Mesendoderm (in vitro differentiated cells): ENCODE results near the gene SETD6. TPM values are rescaled to one million over a fixed set of nuclear protein-coding genes. Genes with fewer than 3 reads are reported as not detected.

Experiments used
- DNase-seq: peaks from one replicate; pipeline ENCODE4 v3.0.0; 2013
- H2AK5ac ChIP-seq: 2 replicates; pipeline ENCODE4 v1.6.1; 2013; ENCODE audit warnings: low read length, inconsistent platforms
- H2BK120ac ChIP-seq: 2 replicates; pipeline ENCODE4 v1.6.1; 2013; ENCODE audit warnings: low read depth, mild to moderate bottlenecking, low read length, moderate library complexity, mixed read lengths
- H2BK15ac ChIP-seq: replicated peaks from 2 replicates; pipeline ENCODE4 v1.6.1; 2013; ENCODE audit warnings: low read depth, mild to moderate bottlenecking, moderate library complexity
- H2BK5ac ChIP-seq: 2 replicates; pipeline ENCODE4 v1.6.1; 2013; ENCODE audit warnings: low read length, inconsistent platforms
- H3K18ac ChIP-seq: 2 replicates; pipeline ENCODE4 v1.6.1; 2013; ENCODE audit warnings: mild to moderate bottlenecking, low read length, mixed read lengths
- H3K23ac ChIP-seq: one replicate; pipeline ENCODE4 v1.6.1; 2013; ENCODE audit warnings: low read length
- H3K27ac ChIP-seq: 2 replicates; pipeline ENCODE4 v1.5.1; 2013; ENCODE audit warnings: low read depth, mild to moderate bottlenecking, inconsistent platforms, low read length, moderate library complexity
- H3K27me3 ChIP-seq: 2 replicates; pipeline ENCODE4 v1.6.1; 2013; ENCODE audit warnings: low read length, control low read depth, mild to moderate bottlenecking, inconsistent platforms; ENCODE audit not compliant: insufficient read depth, poor library complexity
- H3K36me3 ChIP-seq: 2 replicates; pipeline ENCODE4 v1.6.1; 2013; ENCODE audit warnings: low read length, inconsistent platforms; ENCODE audit not compliant: control insufficient read depth, insufficient read depth
- H3K4ac ChIP-seq: one replicate; pipeline ENCODE4 v1.6.1; 2013; ENCODE audit warnings: low read depth, mild to moderate bottlenecking, low read length, moderate library complexity
- H3K4me1 ChIP-seq: 2 replicates; pipeline ENCODE4 v1.6.1; 2013; ENCODE audit warnings: low read depth, low read length, inconsistent platforms; ENCODE audit not compliant: control insufficient read depth
- H3K4me2 ChIP-seq: 2 replicates; pipeline ENCODE4 v1.6.1; 2013; ENCODE audit warnings: low read length
- H3K4me3 ChIP-seq: 2 replicates; pipeline ENCODE4 v1.5.1; 2013; ENCODE audit warnings: mild to moderate bottlenecking, low read length
- H3K56ac ChIP-seq: one replicate; pipeline ENCODE4 v1.6.1; 2013; ENCODE audit warnings: low read length
- H3K79me1 ChIP-seq: 2 replicates; pipeline ENCODE4 v1.6.1; 2013; ENCODE audit warnings: low read length, inconsistent platforms
- H3K79me2 ChIP-seq: 2 replicates; pipeline ENCODE4 v1.6.1; 2013; ENCODE audit warnings: mild to moderate bottlenecking, low read length; ENCODE audit not compliant: control insufficient read depth, insufficient read depth
- H3K9ac ChIP-seq: 2 replicates; pipeline ENCODE4 v1.6.1; 2013; ENCODE audit warnings: low read length, inconsistent platforms
- H4K5ac ChIP-seq: one replicate; pipeline ENCODE4 v1.6.1; 2013; ENCODE audit warnings: low read length
- H4K8ac ChIP-seq: one replicate; pipeline ENCODE4 v1.6.1; 2013; ENCODE audit warnings: low read depth, mild to moderate bottlenecking, control low read depth, low read length, moderate library complexity
- WGBS: extraction: QIAGEN DNeasy Blood & Tissue Kit; methylation state at CpG from one replicate; pipeline ENCODE4 v1.1.7; 2013; ENCODE audit warnings: low lambda C conversion rate, missing lambda C conversion rate; ENCODE audit not compliant: insufficient coverage; ENCODE audit errors: extremely low coverage; 5-methylcytosine and 5-hydroxymethylcytosine counted together
- polyA plus RNA-seq, 2 experiments: library from polyadenylated mRNA; stranded (reverse); fragments of 200-250 nt; gene quantifications; one replicate each; pipeline ENCODE4 v1.2.3, GENCODE V29; 2013

The SETD6 gene
- 24.0 TPM for polyA plus RNA-seq (2013, experiment 1 of 2)
- 25.0 TPM for polyA plus RNA-seq (2013, experiment 2 of 2)

- H2BK15ac ChIP-seq: no peak within 1 kb of the TSS
- H3K27ac ChIP-seq: peak within 1 kb of the TSS; percentile 13
Observed at GRCh38 chr16:58515125-58515870, at the start of gene SETD6. SETD6 (plus strand) TSS chr16:58515517; CDS start chr16:58515538, 21 bp downstream.

DNA sequence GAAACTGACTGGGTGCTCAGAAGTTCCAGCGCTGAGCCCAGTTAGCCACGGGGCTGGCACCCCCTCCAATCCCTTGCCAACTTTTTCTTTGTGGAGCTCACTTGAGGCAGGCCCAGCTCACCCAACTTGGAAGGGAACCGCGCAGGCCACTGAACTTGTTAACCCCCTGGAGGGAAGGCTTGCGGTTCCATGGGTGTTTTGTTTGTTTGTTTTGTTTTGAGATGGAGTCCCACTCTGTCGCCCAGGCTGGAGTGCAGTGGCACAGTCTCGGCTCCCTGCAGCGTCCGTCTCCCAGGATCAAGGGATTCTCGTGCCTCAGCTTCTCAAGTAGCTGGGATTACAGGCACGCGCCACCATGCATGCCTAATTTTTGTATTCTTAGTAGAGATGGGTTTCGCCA is 49.5 kb upstream of the SETD6 start:
- no peak overlapping the region for H4K5ac ChIP-seq
- H3K36me3 ChIP-seq: no peaks in the 10 kb centered on the region
- no peaks in the 10 kb centered on the region for H3K79me2 ChIP-seq
- H2BK120ac ChIP-seq: no peak overlapping the region
- H3K4me2 ChIP-seq: no peak overlapping the region
- no peak overlapping the region for H3K18ac ChIP-seq
- H4K8ac ChIP-seq: no peak overlapping the region
- no peak overlapping the region for H2BK15ac ChIP-seq
- H3K56ac ChIP-seq: no peak overlapping the region
- H3K79me1 ChIP-seq: no peaks in the 10 kb centered on the region
- H2BK5ac ChIP-seq: no peak overlapping the region
- H2AK5ac ChIP-seq: no peak overlapping the region
- peaks cover 9% of the 10 kb centered on the region for H3K27me3 ChIP-seq
- no peak overlapping the region for H3K27ac ChIP-seq
- no peak overlapping the region for H3K9ac ChIP-seq
- DNase-seq: no peak
- H3K4ac ChIP-seq: no peak overlapping the region
- no CpG with 5 or more reads among the region's 13 CpGs for WGBS
- no peaks in the 10 kb centered on the region for H3K4me1 ChIP-seq
- no peak overlapping the region for H3K23ac ChIP-seq
- no peak overlapping the region for H3K4me3 ChIP-seq

More at GRCh38 chr16:58515125-58515870, at the start of gene SETD6:
- Histone ChIP-seq H3K56ac (peak within 1 kb of the TSS; percentile 92), H3K9ac (peak within 1 kb of the TSS; percentile 90), H3K4me3 (peak within 1 kb of the TSS; percentile 78), H4K8ac (no peak within 1 kb of the TSS), H2BK5ac (no peak within 1 kb of the TSS), H3K4me1 (no peaks in the 10 kb centered on the region), H3K36me3 (peaks cover 17% of the 10 kb centered on the region), H3K18ac (peak within 1 kb of the TSS; percentile 44), H3K27me3 (no peaks in the 10 kb centered on the region), H3K4ac (peak within 1 kb of the TSS; percentile 25), H2AK5ac (no peak within 1 kb of the TSS), H3K79me2 (peaks cover 6% of the 10 kb centered on the region), H2BK120ac (no peak within 1 kb of the TSS), H3K79me1 (peaks cover 10% of the 10 kb centered on the region), H3K23ac (peak within 1 kb of the TSS; percentile 53), H4K5ac (no peak within 1 kb of the TSS), H3K4me2 (peak within 1 kb of the TSS; percentile 89)
- no CpG with 5 or more reads among the region's 80 CpGs for WGBS
- peak; percentile 92 for DNase-seq

DNA sequence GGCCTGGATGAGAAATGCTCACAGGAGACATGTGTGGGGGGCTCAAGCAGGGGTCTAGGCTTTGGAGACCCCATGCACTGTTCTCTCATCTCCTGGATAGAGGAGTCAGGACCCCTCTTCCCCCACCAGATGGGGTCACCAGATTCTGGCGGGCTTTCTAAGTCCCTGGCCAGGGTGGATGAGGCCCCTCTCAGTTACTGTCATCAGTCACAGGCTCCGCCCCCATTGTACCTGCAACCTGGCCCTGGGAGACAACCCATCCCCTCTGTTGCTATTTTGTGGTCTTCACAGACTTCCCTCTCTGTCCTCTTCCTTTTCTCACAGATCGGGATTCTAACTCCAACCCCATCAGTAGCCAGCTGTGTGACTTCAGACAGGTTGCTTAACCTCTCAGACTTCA is 48.9 kb upstream of the SETD6 start:
- no peak overlapping the region for H2AK5ac ChIP-seq
- no peak overlapping the region for H3K23ac ChIP-seq
- no peak overlapping the region for H3K27ac ChIP-seq
- DNase-seq: no peak
- peaks cover 9% of the 10 kb centered on the region for H3K27me3 ChIP-seq
- H3K79me2 ChIP-seq: no peaks in the 10 kb centered on the region
- H3K4ac ChIP-seq: no peak overlapping the region
- no peak overlapping the region for H4K5ac ChIP-seq
- H3K36me3 ChIP-seq: no peaks in the 10 kb centered on the region
- no peaks in the 10 kb centered on the region for H3K79me1 ChIP-seq
- WGBS: no CpG with 5 or more reads among the region's 3 CpGs
- no peak overlapping the region for H3K18ac ChIP-seq
- no peak overlapping the region for H2BK15ac ChIP-seq
- no peaks in the 10 kb centered on the region for H3K4me1 ChIP-seq
- H3K56ac ChIP-seq: no peak overlapping the region
- no peak overlapping the region for H3K9ac ChIP-seq
- H3K4me3 ChIP-seq: no peak overlapping the region
- H4K8ac ChIP-seq: no peak overlapping the region
- H3K4me2 ChIP-seq: no peak overlapping the region
- H2BK120ac ChIP-seq: no peak overlapping the region
- H2BK5ac ChIP-seq: no peak overlapping the region

- Histone ChIP-seq H3K4me3 (no peak overlapping the region), H4K8ac (no peak overlapping the region), H3K56ac (no peak overlapping the region), H2BK15ac (no peak overlapping the region), H2AK5ac (no peak overlapping the region), H3K4ac (no peak overlapping the region), H3K23ac (no peak overlapping the region), H3K4me1 (no peaks in the 10 kb centered on the region), H3K9ac (no peak overlapping the region), H3K79me1 (no peaks in the 10 kb centered on the region), H3K27me3 (peaks cover 7% of the 10 kb centered on the region), H3K79me2 (no peaks in the 10 kb centered on the region), H3K4me2 (no peak overlapping the region), H2BK5ac (no peak overlapping the region), H2BK120ac (no peak overlapping the region), H3K36me3 (no peaks in the 10 kb centered on the region), H3K27ac (no peak overlapping the region), H4K5ac (no peak overlapping the region), H3K18ac (no peak overlapping the region)
- DNase-seq: no peak
- no CpG with 5 or more reads among the region's 5 CpGs for WGBS
Observed at GRCh38 chr16:58467905-58468304, 47.4 kb upstream of the SETD6 start.

DNA sequence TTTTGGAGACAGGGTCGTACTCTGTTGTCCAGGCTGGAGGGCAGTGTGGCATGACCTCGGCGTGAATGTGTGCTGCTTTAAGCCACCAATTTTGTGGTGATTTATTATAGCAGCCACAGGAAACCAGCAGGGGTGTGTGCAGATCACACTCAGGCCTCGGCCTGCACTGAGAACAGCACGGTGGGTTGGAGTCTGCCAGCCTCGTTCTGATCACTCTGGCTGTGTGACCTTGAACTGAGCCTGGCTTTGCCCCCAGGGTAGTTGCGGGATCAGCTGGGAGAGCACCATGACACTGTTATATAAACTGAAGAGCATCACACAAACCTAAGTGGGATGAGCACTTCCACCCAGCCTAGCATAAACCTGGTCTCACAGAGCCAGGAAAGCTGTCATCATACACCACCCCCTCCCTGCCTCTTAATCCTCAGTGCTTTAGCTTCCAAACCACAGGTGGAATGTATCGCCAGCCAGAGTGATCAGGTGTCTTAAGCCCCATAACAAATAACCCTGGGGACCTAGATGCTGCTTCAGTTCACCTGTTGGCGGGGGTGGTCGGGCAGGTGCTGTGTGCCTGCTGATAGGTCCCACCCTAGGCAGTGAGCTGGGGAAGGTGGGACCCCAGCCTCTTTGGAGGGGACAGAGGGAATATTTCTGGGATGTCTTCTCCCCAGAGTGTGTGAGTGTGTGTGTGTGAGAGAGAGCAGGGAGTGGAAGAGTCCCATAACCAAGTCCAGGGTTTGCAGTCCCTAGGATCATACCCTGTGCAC is 43.9 kb upstream of the SETD6 start:
- Histone ChIP-seq H3K9ac (no peak overlapping the region), H4K8ac (no peak overlapping the region), H2BK15ac (no peak overlapping the region), H3K27me3 (no peaks in the 10 kb centered on the region), H2BK120ac (no peak overlapping the region), H3K18ac (no peak overlapping the region), H3K36me3 (no peaks in the 10 kb centered on the region), H4K5ac (no peak overlapping the region), H3K4me3 (no peak overlapping the region), H2BK5ac (no peak overlapping the region), H3K79me2 (no peaks in the 10 kb centered on the region), H3K4ac (no peak overlapping the region), H3K79me1 (no peaks in the 10 kb centered on the region), H3K27ac (no peak overlapping the region), H2AK5ac (no peak overlapping the region), H3K23ac (no peak overlapping the region), H3K56ac (no peak overlapping the region), H3K4me1 (peaks cover 5% of the 10 kb centered on the region), H3K4me2 (no peak overlapping the region)
- no peak for DNase-seq
- WGBS: no CpG with 5 or more reads among the region's 10 CpGs
